NCI-H2227 (cell line): ENCODE data around the gene BABAM2.
"Not testable (repeated sequence)": the region's sequence is repeated elsewhere in the genome, so short reads cannot be mapped to it uniquely, and the experiment has no call there.

ENCODE experiments used
- DNase-seq: peaks from one replicate; lab custom pipeline; 2025; ENCODE audit not compliant: unreplicated experiment; lab: John Stamatoyannopoulos, UW

The BABAM2 gene

DNA sequence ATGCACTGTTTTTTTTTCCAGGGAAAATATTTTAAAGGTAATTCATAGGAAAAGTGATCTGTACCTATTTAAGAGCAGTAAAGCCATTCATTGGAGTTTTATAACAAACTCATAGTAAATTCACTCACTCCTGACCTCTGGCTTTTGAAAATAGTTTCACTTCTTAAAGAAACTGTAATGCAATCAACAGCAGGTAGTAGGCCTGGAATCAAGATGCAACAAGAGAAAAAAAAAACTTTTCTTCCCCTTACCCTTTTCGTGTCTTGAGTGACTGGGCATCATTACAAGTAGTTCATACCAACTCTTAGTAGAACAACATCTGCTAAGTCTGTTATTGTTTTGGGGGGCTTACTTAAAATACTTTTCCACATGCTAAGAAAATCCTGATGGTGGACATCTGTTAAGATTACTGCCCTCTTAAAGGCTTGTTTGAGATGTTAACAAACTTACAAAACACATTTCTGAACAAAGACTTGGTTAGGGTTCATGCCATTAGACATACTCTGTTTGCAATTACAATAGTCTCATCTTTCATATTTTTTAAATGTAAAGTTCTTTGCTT lies 338.0 kb downstream of the BABAM2 start:
- DNase-seq, result no peak

DNA sequence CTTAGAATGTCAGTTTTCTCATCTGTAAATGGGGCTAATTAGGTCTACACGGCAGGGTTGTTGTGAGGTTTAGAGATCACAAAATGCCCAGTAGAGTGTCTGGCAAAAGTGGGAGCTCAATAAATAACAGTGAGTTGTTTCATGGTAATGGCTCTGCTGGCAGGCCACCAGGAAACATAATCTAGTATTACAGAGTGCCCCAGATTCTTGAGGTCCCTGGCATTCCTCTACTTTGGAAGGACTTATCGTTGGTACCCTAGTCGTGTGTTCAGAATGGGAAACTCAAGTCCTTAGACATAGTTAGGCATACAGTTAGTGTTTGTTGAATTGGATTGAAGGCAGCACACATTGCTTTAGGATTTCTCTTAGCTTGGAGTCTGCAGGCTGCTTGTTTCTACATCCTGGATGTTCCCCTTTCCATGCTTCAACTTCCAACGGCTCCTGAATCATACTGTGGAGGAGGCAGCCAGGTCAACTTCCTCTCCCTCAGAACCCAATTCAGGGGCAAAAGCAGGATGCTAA lies 340.6 kb downstream of the BABAM2 start:
- no peak for DNase-seq

GRCh38 chr2:28232295-28232694 lies 341.8 kb downstream of the BABAM2 start:
- DNase-seq, result no peak

GRCh38 chr2:28233164-28233676 lies 342.7 kb downstream of the BABAM2 start:
- DNase-seq, result no peak

DNA sequence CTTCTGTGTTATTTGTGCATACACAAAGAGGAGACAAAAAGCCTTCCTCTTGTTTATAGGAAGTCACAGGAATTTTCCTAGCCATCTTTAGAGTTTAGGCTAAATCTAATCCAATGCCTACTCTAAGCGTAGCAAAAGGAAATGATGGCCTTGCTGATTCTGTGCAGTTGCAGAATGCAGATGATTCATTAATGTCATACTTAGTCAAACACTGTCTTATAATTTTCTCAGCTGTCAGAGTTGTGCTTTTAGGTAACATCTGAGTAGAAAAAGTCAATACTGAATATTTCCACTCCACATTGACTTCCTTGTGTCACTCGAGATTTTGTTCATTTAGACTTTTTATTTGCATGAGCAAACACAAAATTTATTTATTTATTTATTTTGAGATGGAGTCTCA lies 344.3 kb downstream of the BABAM2 start:
- DNase-seq, result no peak

- DNase-seq, result no peak
These were observed 348.7 kb downstream of the BABAM2 start for GRCh38 chr2:28239207-28239606.

DNA sequence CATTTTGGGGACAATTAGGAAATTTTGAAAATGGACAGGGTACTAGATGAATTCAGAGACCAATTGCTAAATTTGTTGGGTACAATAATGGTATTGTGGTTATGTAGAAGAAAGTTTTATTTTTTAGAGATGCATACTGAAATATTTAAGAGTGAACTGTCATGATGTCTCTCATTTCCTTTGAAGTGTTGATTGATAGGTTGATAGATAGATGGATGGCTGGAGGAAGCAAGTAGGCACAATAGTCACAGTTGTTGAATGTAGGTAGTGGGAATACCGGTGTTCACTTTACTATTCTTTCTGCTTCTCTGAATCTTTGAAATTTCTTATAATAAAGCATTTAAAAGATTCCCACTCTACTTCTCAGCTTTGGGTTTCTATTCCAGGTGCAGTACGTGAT lies 350.4 kb downstream of the BABAM2 start:
- DNase-seq, result no peak

DNA sequence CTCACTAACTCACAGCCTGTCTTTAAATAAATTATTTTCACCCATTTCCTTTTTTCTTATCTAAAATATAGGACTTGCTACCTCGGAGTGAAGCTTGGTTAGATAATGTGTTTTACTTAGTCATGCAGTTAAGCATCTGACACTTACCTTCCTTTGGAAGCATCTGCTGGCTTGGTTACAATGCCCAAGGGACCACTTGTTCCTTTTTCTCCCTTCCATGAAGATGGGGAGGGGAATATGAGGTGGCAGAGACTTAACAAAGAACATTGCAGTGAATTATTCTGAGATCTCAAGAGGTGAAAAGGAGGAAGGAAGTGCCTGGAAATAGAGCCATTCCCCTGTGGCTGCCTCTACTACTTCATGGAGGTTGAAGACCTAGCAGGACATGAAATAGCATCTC lies 356.8 kb downstream of the BABAM2 start:
- no peak for DNase-seq

DNA sequence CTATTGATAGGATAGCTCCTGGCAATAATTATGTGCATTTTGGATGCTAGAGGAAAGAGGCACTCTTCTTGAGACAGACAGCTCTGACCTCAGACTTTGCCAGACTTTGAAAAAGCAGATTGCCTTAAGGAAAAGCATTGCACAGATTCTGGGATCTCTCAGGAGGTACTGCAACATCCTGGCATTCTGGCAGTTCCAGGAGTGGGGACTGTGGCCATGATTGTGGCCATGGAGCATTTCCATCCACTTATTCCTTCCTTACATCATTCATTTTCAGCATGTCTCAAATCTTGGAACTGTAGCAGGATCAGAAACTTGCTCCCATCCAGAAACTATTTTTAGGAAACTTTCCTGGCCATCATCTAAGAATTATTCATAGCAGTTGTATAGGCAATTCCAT lies 357.2 kb downstream of the BABAM2 start:
- no peak for DNase-seq

DNA sequence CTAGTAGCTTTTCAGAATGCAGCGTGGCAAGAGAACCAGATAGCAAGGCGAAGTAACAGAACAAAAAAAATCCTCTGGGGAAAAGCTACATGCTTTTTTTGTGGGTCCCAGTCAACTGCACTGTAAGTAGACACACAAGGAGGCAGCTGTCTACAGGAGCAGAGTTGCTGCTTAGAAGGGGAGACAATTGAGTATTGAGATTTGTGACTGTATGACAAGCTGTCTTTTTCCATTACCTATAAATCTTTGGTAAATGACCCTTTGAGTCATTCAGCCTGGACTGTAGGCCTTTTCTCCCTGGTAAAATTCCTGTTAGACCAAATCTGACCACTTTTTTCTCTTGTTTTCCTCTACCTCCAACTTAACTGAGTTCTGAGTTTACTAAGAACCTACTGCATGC lies 358.0 kb downstream of the BABAM2 start:
- DNase-seq, result no peak

GRCh38 chr2:28250006-28250405 lies 359.5 kb downstream of the BABAM2 start:
- DNase-seq, result no peak

DNA sequence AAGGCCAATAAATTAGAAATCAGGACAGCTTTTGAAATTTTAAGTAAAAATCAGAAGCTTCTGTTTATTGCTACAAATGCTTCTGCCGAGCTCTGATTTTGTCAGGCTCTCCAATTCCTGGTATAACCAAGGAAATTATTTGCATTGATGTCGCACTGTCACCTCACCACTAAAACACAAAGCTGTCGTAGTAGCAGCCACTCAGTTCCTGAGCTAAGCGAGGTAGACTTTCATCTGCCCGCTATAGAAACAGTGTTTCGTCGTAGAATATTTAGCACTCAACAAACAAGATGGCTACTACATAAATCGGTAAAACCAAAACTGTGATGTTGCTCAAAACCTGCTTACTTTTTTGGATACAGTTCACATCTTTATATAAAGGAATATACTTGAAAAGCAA lies 360.8 kb downstream of the BABAM2 start:
- no peak for DNase-seq

DNA sequence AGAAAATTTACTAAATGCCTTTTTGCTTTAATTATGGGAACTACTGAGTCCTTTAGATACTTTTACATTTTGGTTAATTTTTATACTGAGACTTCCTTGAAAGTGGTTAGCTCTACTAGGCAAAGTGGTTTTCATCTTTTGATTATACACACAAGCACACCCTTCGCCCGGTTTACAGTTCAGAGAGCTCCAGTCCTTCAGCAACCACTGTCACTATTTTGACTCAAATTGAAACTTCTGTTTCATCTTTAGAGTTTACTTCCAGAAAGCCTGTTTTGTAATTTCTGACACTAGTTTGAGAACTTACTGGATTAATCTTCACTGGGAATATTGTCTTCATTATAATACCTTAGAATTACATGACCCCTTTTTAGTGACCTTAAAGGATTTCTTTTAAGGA lies 361.8 kb downstream of the BABAM2 start:
- no peak for DNase-seq

GRCh38 chr2:28253543-28253942 lies 363.0 kb downstream of the BABAM2 start:
- no peak for DNase-seq

DNA sequence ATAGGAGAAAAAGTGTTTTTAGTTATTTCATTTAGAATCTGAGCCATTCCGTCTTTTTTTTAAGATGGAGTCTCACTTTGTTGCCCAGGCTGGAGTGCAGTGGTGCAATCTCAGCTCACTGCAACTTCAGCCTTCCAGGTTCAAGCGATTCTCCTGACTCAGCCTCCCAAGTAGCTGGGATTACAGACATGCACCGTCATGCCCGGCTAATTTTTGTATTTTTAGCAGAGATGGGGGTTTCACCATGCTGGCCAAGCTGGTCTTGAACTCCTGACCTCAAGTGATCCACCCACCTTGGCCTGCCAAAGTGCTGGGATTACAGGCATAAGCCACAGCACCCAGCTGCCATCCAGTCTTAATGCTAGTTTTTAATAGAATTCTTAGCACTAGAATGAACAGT lies 364.7 kb downstream of the BABAM2 start:
- not testable (repeated sequence) for DNase-seq

DNA sequence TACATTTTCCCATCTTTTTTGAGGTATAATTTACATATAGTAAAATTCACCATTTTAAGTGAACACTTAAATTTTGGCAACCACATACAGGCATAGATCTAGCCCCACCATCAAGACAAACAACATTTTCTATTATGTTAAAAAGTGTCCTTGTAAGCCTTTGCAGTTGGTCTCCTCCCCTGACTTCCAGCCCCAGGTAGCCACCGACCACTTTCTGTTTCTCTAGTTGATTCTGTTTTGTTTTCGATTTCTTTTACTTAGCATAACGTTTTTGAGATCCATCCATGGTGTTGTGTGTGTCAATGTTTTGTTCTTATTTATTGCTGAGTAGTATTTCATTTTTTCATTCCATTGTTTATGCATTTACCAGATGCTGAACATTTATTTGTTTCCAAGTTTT lies 366.7 kb downstream of the BABAM2 start:
- no peak for DNase-seq

DNA sequence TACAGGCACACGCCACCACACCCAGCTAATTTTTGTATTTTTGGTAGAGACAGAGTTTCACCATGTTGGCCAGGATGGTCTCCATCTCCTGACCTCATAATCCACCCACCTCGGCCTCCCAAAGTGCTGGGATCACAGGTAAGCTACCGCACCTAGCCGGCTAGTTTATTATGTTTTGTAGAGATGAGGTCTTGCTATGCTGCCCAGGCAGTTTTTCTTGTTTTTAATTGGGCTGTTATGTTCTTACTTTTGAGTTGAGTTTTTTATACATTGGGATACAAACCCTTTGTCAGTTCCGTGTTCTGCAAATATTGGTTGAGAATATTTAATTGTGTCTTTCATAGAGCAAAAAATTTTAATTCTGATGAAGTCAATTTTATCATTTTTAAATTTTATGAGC lies 368.7 kb downstream of the BABAM2 start:
- DNase-seq, result not testable (repeated sequence)

DNA sequence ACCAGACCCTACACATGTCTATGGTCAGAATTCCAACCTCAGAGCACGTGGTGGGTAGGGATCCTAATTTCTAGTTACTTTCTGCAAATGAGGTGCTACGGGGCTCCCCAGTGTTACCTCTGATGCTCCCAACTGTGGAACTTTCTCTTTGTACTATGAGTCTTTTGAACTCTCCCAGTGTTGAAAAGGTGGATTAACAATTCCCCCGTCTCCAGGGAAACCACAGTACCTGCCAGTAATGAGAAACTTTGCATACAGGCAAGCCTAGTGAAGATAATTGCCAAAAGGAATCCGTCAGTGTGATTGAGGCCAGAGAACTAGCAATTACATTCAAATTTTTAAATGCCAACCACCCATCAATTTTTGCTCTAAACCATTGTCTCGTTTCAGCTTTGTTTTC lies 373.2 kb downstream of the BABAM2 start:
- DNase-seq, result no peak

- no peak for DNase-seq
These were observed 376.8 kb downstream of the BABAM2 start for GRCh38 chr2:28267282-28267681.

DNA sequence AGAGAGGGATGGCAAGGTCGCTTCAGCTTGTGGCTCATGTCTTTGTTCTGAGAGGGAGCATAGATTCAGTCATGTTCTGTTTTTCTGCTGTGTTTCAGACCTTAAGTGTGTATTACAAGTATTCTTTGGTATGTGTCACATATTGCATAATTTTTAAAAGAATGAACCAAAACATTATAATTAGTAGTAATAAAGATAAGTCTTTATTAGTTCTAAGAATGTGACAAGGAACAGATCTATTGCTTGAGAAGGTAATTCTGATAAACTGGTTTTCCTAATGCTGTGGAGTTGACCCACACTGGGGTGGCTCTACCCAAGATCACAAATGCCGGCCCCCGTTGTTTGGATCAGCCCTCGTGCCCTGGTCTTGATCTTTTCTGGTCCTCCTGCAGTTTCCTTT lies 377.9 kb downstream of the BABAM2 start:
- no peak for DNase-seq

DNA sequence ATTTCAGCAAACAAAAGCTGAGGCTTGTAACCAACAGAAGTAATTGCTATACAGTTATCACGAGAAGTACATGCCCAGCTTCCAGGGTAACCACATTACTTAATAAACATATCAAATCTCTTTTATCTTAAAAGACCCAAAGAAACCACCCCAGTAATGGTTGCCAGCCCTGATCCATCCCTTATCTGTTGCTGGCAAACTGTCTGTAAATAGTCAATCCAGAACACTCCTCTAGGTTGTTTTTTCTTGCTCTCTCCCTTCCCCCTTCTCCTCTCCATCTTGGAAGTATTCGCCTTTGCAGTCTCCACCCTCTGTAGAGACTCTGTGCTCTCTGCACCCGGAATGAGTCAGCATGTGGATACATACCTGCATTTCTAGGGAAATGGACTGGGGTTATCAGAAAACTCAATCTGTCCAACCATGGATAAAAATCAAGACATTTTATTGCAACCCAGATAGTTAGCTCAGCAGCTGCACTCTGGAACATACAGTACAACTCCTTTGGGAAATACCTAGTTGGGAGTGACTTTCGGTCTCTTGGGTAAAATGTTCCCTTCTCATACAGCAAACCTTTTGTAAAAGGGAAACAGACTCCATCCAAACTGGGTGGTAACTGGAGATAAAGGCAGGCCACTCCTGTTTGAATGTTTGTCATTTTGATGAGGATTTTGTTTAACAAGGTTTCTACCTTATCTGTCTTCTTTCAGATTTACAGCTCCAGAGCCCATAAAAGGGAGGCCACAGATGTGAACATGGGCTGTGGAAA lies 378.7 kb downstream of the BABAM2 start:
- DNase-seq, result no peak

DNA sequence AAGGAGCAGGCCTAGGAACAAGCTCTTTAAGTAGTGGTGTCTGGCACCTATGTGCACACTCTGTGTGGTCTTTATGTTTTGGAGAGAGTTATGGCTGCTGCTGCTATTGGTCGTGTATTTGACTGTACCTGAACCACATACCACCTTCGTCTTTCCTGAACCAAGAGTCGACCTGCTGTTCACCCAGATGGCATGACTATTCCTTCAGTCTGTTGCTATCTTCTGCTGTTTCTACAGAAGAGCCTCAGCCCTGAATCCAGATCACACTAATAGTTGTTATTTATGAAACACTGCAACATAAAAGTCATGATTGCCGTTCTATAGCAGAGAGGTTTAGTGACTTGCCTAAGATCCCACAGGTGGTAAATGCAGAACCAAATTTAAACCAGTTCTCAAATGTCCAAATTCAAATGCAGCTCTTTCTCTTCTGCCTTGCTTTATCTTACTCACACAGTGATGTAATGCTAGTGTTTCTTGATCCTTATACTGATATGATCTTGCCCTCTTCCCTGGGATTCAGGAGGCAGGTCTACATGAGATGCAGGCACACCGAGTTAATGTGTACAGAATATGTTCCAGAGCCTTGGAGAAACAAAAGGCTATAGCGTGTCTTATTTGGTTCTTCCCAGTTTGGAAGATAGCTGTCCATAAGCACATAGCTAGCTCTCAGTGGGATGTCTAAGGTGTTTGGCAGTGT lies 380.1 kb downstream of the BABAM2 start:
- DNase-seq, result no peak
